GM19463 (cell line): ENCODE data around the gene SUPT5H.

Source experiments
- ATAC-seq: cut with Tn5 transposase; IDR thresholded peaks from one replicate; pipeline ENCODE4 v1.9.1; 2021; ENCODE audit warnings: mild to moderate bottlenecking, moderate library complexity; ENCODE audit not compliant: unreplicated experiment

The SUPT5H gene

GRCh38 chr19:39445196-39446111 is at the start of gene SUPT5H:
Gene SUPT5H, plus strand, starts transcription at chr19:39445582. Its CDS starts 309 bp downstream, at chr19:39445891.
- peak; percentile 82 for ATAC-seq

GRCh38 chr19:39397360-39398296 is 47.8 kb upstream of the SUPT5H start:
- peak; percentile 59 for ATAC-seq

- ATAC-seq = no peak
Observed at GRCh38 chr19:39398297-39398864, 47.0 kb upstream of the SUPT5H start.

GRCh38 chr19:39399668-39400050 is 45.7 kb upstream of the SUPT5H start:
- ATAC-seq = no peak

- no peak for ATAC-seq
Observed at GRCh38 chr19:39400061-39400460, 45.3 kb upstream of the SUPT5H start.

GRCh38 chr19:39401070-39401548 is 44.3 kb upstream of the SUPT5H start:
- peak; percentile 0 for ATAC-seq

- ATAC-seq = peak; percentile 27
Observed at GRCh38 chr19:39401549-39402345, 43.6 kb upstream of the SUPT5H start.

- ATAC-seq = no peak
Observed at GRCh38 chr19:39402346-39403300, 42.8 kb upstream of the SUPT5H start.

GRCh38 chr19:39403331-39404312 is 41.8 kb upstream of the SUPT5H start:
- no peak for ATAC-seq

GRCh38 chr19:39405261-39405957 is 40.0 kb upstream of the SUPT5H start:
- ATAC-seq = no peak

- ATAC-seq = no peak
Observed at GRCh38 chr19:39405958-39406655, 39.3 kb upstream of the SUPT5H start.

GRCh38 chr19:39406656-39407409 is 38.5 kb upstream of the SUPT5H start, which contains the start of gene ZFP36:
Gene ZFP36, plus strand, starts transcription at chr19:39406847. Its CDS starts 58 bp downstream, at chr19:39406905.
- ATAC-seq = peak; percentile 19

- ATAC-seq = no peak
Observed at GRCh38 chr19:39407410-39407659, 38.0 kb upstream of the SUPT5H start.

- ATAC-seq = no peak
Observed at GRCh38 chr19:39407660-39408391, 37.6 kb upstream of the SUPT5H start.

GRCh38 chr19:39408392-39409207 is 36.8 kb upstream of the SUPT5H start:
- no peak for ATAC-seq
